Kidney epithelial cell (primary cell): ENCODE data around the gene GADL1. TPM values are rescaled to one million over a fixed set of nuclear protein-coding genes. Genes with fewer than 3 reads are reported as not detected.

Source experiments
- DNase-seq: peaks from one replicate; pipeline ENCODE4 v3.0.0-alpha.2; 2010; ENCODE audit warnings: low read depth
- H3K27me3 ChIP-seq: 2 replicates; pipeline ENCODE4 v1.6.0; 2011; ENCODE audit warnings: low read length; ENCODE audit not compliant: control insufficient read depth, insufficient read depth
- H3K36me3 ChIP-seq: 2 replicates; pipeline ENCODE4 v1.5.1; 2011; ENCODE audit warnings: low read length; ENCODE audit not compliant: control insufficient read depth, insufficient read depth
- H3K4me3 ChIP-seq: 2 replicates; pipeline ENCODE4 v1.5.1; 2011; ENCODE audit warnings: low read depth, mild to moderate bottlenecking, control low read depth, low read length
- CTCF ChIP-seq: IDR thresholded peaks from 2 replicates; pipeline ENCODE4 v1.5.1; 2011; ENCODE audit warnings: mild to moderate bottlenecking, moderate library complexity, low read length, control low read depth, inconsistent platforms; ENCODE audit not compliant: insufficient read depth, poor library complexity, severe bottlenecking
- total RNA-seq: library from RNA; depleted of rRNA; stranded (reverse); fragments of >200 nt; gene quantifications from 2 replicates; pipeline ENCODE4 v1.2.3, GENCODE V29; 2015

Gene GADL1
- total RNA-seq, 1 donor from 2014 or later, result not detected

GRCh38 chr3:30873671-30874070, 20.8 kb downstream of the GADL1 start:
- H3K4me3 ChIP-seq, result no peak overlapping the region
- TF ChIP-seq CTCF, result no peak
- DNase-seq, result no peak
- no peaks in the 10 kb centered on the region for H3K27me3 ChIP-seq
- no peaks in the 10 kb centered on the region for H3K36me3 ChIP-seq

- no peak for TF ChIP-seq CTCF
- Histone ChIP-seq H3K36me3 (no peaks in the 10 kb centered on the region), H3K27me3 (no peaks in the 10 kb centered on the region), H3K4me3 (no peak overlapping the region)
- DNase-seq, result no peak
Observed at GRCh38 chr3:30872879-30873278, 21.6 kb downstream of the GADL1 start.

DNA sequence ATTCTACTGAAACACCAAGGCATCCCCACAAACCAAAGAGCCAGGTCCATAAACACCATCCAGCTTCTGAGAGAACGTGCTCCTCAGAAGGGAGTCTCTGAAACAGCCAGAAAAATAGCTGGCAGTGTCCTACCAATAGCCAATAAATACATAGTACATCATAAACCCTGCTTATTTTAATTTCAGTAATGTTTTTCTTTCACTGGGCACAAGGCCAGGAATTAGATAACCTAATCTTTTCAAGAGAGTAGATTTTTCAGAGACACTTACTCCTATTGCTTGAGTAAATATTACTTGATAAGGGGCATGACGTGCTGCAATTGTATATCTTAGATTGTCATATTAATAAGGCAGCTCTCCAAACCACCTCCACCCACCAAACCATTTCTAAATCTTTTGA, 22.7 kb downstream of the GADL1 start:
- H3K4me3 ChIP-seq, result no peak overlapping the region
- no peaks in the 10 kb centered on the region for H3K36me3 ChIP-seq
- no peak for TF ChIP-seq CTCF
- DNase-seq, result no peak
- no peaks in the 10 kb centered on the region for H3K27me3 ChIP-seq

GRCh38 chr3:30864836-30865235, 29.6 kb downstream of the GADL1 start:
- DNase-seq, result no peak
- Histone ChIP-seq H3K27me3 (no peaks in the 10 kb centered on the region), H3K4me3 (no peak overlapping the region), H3K36me3 (no peaks in the 10 kb centered on the region)
- TF ChIP-seq CTCF, result no peak

DNA sequence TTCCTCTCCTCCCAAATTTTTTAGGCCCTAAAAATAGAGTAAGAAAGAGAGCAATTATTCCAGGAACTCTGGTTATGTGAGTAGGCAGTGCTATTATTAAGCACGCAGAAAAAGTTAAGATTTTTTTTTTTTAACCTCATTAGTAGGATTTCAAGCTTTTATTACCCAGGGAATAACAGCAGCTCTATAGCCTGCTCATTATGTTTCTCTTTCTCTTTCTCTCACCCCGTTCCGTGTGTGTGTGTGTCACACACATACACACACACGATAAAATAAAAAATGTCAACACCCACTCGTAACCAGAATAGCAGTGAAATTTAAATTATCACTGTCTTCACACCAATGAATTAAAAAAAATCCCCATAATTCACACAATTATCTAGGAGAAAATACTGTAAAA, 30.3 kb downstream of the GADL1 start:
- DNase-seq, result no peak
- no peak for TF ChIP-seq CTCF
- no peaks in the 10 kb centered on the region for H3K36me3 ChIP-seq
- H3K27me3 ChIP-seq, result no peaks in the 10 kb centered on the region
- H3K4me3 ChIP-seq, result no peak overlapping the region

DNA sequence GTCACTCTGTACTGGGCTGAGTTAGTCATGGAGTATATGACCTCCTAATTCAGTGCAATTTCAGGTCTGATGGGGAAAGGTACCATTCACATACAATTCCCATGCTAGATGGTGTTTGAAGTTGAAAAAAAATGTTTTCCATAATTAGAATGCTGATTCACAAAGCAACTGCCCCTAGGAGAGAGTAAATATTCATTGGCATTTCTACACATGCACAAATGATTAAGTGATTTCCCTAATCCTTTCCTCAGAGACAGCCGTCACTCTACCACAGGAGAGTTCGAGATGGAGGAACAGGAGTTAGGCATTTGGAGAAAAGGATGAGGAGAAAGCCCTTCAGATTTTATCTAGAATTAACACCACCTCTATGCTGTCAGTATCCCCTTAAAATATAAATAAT, 32.5 kb downstream of the GADL1 start:
- no peak overlapping the region for H3K4me3 ChIP-seq
- no peak for DNase-seq
- no peaks in the 10 kb centered on the region for H3K27me3 ChIP-seq
- TF ChIP-seq CTCF, result no peak
- no peaks in the 10 kb centered on the region for H3K36me3 ChIP-seq
